ENCODE results near the gene NHSL2. TPM values are rescaled to one million over a fixed set of nuclear protein-coding genes. Genes with fewer than 3 reads are reported as not detected.

Gene NHSL2
- total RNA-seq, 1 experiment from 2014 or later: not detected

GRCh38 chrX:72071213-72071612 is 160.6 kb downstream of the NHSL2 start:
- DNase-seq (ENCODE audit: low spot score): no peak

- no peak for DNase-seq (ENCODE audit: low spot score)
These were observed 163.0 kb downstream of the NHSL2 start for GRCh38 chrX:72073633-72074032.

- DNase-seq (ENCODE audit: low spot score): no peak
These were observed 167.8 kb downstream of the NHSL2 start for GRCh38 chrX:72078411-72078810.

- DNase-seq (ENCODE audit: low spot score): no peak
These were observed 169.0 kb downstream of the NHSL2 start for GRCh38 chrX:72079607-72080006.

- no peak for DNase-seq (ENCODE audit: low spot score)
These were observed 169.5 kb downstream of the NHSL2 start for GRCh38 chrX:72080150-72080549.

- DNase-seq (ENCODE audit: low spot score): no peak
These were observed 170.2 kb downstream of the NHSL2 start for GRCh38 chrX:72080800-72081199.

GRCh38 chrX:72081605-72082320 is 171.1 kb downstream of the NHSL2 start:
- no peak for DNase-seq (ENCODE audit: low spot score)

- no peak for DNase-seq (ENCODE audit: low spot score)
These were observed 172.6 kb downstream of the NHSL2 start for GRCh38 chrX:72083291-72083690.

- DNase-seq (ENCODE audit: low spot score): no peak
These were observed 173.5 kb downstream of the NHSL2 start for GRCh38 chrX:72084114-72084513.

- no peak for DNase-seq (ENCODE audit: low spot score)
These were observed 176.3 kb downstream of the NHSL2 start for GRCh38 chrX:72086995-72087394.

GRCh38 chrX:72088761-72089160 is 178.1 kb downstream of the NHSL2 start:
- no peak for DNase-seq (ENCODE audit: low spot score)

GRCh38 chrX:72089254-72089653 is 178.6 kb downstream of the NHSL2 start:
- DNase-seq (ENCODE audit: low spot score): no peak

- DNase-seq (ENCODE audit: low spot score): peak; percentile 19
These were observed 184.2 kb downstream of the NHSL2 start for GRCh38 chrX:72094894-72095293.

GRCh38 chrX:72095370-72095769 is 184.7 kb downstream of the NHSL2 start:
- DNase-seq (ENCODE audit: low spot score): no peak

GRCh38 chrX:72097098-72097497 is 186.5 kb downstream of the NHSL2 start:
- no peak for DNase-seq (ENCODE audit: low spot score)

- no peak for DNase-seq (ENCODE audit: low spot score)
These were observed 189.6 kb downstream of the NHSL2 start for GRCh38 chrX:72100051-72100755.

GRCh38 chrX:72100824-72101351 is 190.2 kb downstream of the NHSL2 start:
- no peak for DNase-seq (ENCODE audit: low spot score)

- DNase-seq (ENCODE audit: low spot score): no peak
These were observed 191.0 kb downstream of the NHSL2 start for GRCh38 chrX:72101597-72102037.

GRCh38 chrX:72102126-72102525 is 191.5 kb downstream of the NHSL2 start:
- no peak for DNase-seq (ENCODE audit: low spot score)

- DNase-seq (ENCODE audit: low spot score): no peak
These were observed 192.1 kb downstream of the NHSL2 start for GRCh38 chrX:72102760-72103159.

- DNase-seq (ENCODE audit: low spot score): no peak
These were observed 194.8 kb downstream of the NHSL2 start for GRCh38 chrX:72105436-72105835.

- no peak for DNase-seq (ENCODE audit: low spot score)
These were observed 196.7 kb downstream of the NHSL2 start for GRCh38 chrX:72107320-72107719.
